Stimulated activated CD4-positive, alpha-beta T cell treated with anti-CD3 and anti-CD28 coated beads, Interleukin-2, amount 100 ng/mL, for 48 hours (primary cell): ENCODE results near the gene ATRIP.
"Not testable (repeated sequence)": the region's sequence is repeated elsewhere in the genome, so short reads cannot be mapped to it uniquely, and the experiment has no call there.

ENCODE experiments used
- DNase-seq, 2 donors: peaks; one replicate each; pipeline ENCODE4 v3.0.0-alpha.2; 2020

Gene ATRIP

GRCh38 chr3:48446425-48447193 is at the start of gene ATRIP:
Gene ATRIP, plus strand, starts transcription at chr3:48446737. Its CDS starts 109 bp downstream, at chr3:48446846.
- peak; percentile 85 for DNase-seq

GRCh38 chr3:48397767-48398681 is 48.5 kb upstream of the ATRIP start:
- no peak for DNase-seq

- DNase-seq: no peak
These were observed 47.7 kb upstream of the ATRIP start for GRCh38 chr3:48398701-48399386.

- no peak for DNase-seq
These were observed 47.0 kb upstream of the ATRIP start for GRCh38 chr3:48399387-48400172.

- peak; percentile 44 to 45 for DNase-seq
These were observed 45.6 kb upstream of the ATRIP start for GRCh38 chr3:48400824-48401433.

- not testable (repeated sequence) for DNase-seq
These were observed 45.1 kb upstream of the ATRIP start for GRCh38 chr3:48401434-48401901.

- no peak for DNase-seq
These were observed 44.2 kb upstream of the ATRIP start for GRCh38 chr3:48402281-48402732.

- no peak for DNase-seq
These were observed 43.6 kb upstream of the ATRIP start for GRCh38 chr3:48402907-48403306.

- DNase-seq: no peak
These were observed 42.8 kb upstream of the ATRIP start for GRCh38 chr3:48403533-48404439.

- DNase-seq: no peak
These were observed 41.8 kb upstream of the ATRIP start for GRCh38 chr3:48404440-48405342.

GRCh38 chr3:48405343-48405881 is 41.1 kb upstream of the ATRIP start:
- DNase-seq: no peak

- no peak for DNase-seq
These were observed 40.6 kb upstream of the ATRIP start for GRCh38 chr3:48405971-48406370.

GRCh38 chr3:48406443-48407431 is 39.8 kb upstream of the ATRIP start:
- DNase-seq: no peak

- DNase-seq: no peak
These were observed 38.9 kb upstream of the ATRIP start for GRCh38 chr3:48407542-48408099.

- DNase-seq: no peak
These were observed 37.7 kb upstream of the ATRIP start for GRCh38 chr3:48408823-48409281.

GRCh38 chr3:48409291-48410201 is 37.0 kb upstream of the ATRIP start:
- no peak for DNase-seq
